PFSK-1 (cell line): ENCODE data around the gene MIAT.

Experiments
- POLR2AphosphoS5 ChIP-seq: IDR thresholded peaks from 2 replicates; pipeline ENCODE4 v1.6.1; 2012; ENCODE audit warnings: low read depth, mild to moderate bottlenecking, control low read depth, low read length, moderate library complexity
- SIN3A ChIP-seq: IDR thresholded peaks from 2 replicates; pipeline ENCODE4 v1.6.1; 2012; ENCODE audit warnings: mild to moderate bottlenecking, low read length, moderate library complexity, borderline replicate concordance; ENCODE audit not compliant: insufficient read depth
- TAF1 ChIP-seq: IDR thresholded peaks from 2 replicates; pipeline ENCODE4 v1.6.1; 2012; ENCODE audit warnings: low read length, control low read depth, borderline replicate concordance; ENCODE audit not compliant: insufficient read depth

DNA sequence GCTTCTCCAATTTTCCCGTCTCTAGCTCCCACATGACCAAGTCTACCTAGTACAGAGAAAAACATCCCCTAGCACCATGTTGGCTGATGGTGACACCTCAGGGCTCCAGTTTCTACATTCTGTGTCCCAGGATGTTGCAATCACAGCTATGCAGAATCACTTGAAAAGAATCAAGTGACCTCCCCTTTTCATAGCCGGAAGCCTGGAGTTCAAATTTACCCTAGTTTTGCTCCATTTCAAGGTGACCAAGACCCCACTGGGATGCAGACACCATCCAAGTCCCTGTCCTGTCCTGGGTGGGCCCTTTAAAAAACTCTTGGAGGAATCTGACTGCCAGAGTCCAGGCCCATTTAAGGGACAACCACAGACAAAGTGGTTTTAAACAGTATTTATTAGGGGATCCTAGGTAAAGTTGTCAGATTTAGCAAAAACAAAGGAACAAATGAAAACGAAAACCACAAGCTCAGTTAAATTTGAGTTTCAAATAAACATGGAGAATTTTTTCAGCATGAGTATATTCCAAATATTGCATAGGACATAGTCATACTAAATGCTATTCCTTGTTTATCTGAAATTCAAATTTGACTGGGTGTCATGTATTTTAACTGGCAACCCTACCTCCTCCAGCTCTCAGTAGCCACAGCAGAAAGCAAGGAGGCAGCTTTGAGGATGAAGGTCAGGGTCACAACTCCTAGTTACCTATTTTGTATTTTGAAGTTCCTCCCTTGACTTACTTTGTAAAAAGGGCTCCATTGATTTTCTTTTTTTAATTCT lies 52.4 kb downstream of the MIAT start:
- TF ChIP-seq POLR2AphosphoS5, result no peak
- TF ChIP-seq SIN3A, result no peak
- TF ChIP-seq TAF1, result no peak
